ENCODE measurements around the gene LRRC8D.

The LRRC8D gene

GRCh38 chr1:89901957-89902669, 81.3 kb downstream of the LRRC8D start:
- H3K4me3 ChIP-seq (ENCODE audit: low read length), result no peak overlapping the region

GRCh38 chr1:89903550-89903949, 82.7 kb downstream of the LRRC8D start:
- TF ChIP-seq CTCF (conservative IDR thresholded peaks at IDR 0.05; ENCODE audit: low read depth, low read length), result no peak
- DNase-seq (ENCODE audit: low read depth), result no peak
- H3K4me3 ChIP-seq (ENCODE audit: low read length), result no peak overlapping the region

More at GRCh38 chr1:89901957-89902669, 81.3 kb downstream of the LRRC8D start:
- no peak for TF ChIP-seq CTCF (conservative IDR thresholded peaks at IDR 0.05; ENCODE audit: low read depth, low read length)
- DNase-seq (ENCODE audit: low read depth), result no peak

GRCh38 chr1:89904219-89904980, 83.6 kb downstream of the LRRC8D start:
- TF ChIP-seq CTCF (conservative IDR thresholded peaks at IDR 0.05; ENCODE audit: low read depth, low read length), result no peak
- DNase-seq (ENCODE audit: low read depth), result no peak

GRCh38 chr1:89905395-89906058, 84.7 kb downstream of the LRRC8D start:
- DNase-seq (ENCODE audit: low read depth), result no peak
- no peak for TF ChIP-seq CTCF (conservative IDR thresholded peaks at IDR 0.05; ENCODE audit: low read depth, low read length)
- no peak overlapping the region for H3K4me3 ChIP-seq (ENCODE audit: low read length)

More at GRCh38 chr1:89904219-89904980, 83.6 kb downstream of the LRRC8D start:
- H3K4me3 ChIP-seq (ENCODE audit: low read length), result no peak overlapping the region

- TF ChIP-seq CTCF (conservative IDR thresholded peaks at IDR 0.05; ENCODE audit: low read depth, low read length), result no peak
- H3K4me3 ChIP-seq (ENCODE audit: low read length), result no peak overlapping the region
These were observed 85.3 kb downstream of the LRRC8D start for GRCh38 chr1:89906088-89906487.

GRCh38 chr1:89907727-89908212, 86.9 kb downstream of the LRRC8D start:
- no peak overlapping the region for H3K4me3 ChIP-seq (ENCODE audit: low read length)
- no peak for DNase-seq (ENCODE audit: low read depth)
- TF ChIP-seq CTCF (conservative IDR thresholded peaks at IDR 0.05; ENCODE audit: low read depth, low read length), result no peak

More at GRCh38 chr1:89906088-89906487, 85.3 kb downstream of the LRRC8D start:
- DNase-seq (ENCODE audit: low read depth), result no peak
